Measurements from ENCODE around the gene IGFBP7. TPM values are rescaled to one million over a fixed set of nuclear protein-coding genes. Genes with fewer than 3 reads are reported as not detected.
A peak's percentile ranks its signal among the peaks of the same experiment; 100 is the strongest.

Gene IGFBP7
- total RNA-seq, 1 donor from 2014 or later: not detected

DNA sequence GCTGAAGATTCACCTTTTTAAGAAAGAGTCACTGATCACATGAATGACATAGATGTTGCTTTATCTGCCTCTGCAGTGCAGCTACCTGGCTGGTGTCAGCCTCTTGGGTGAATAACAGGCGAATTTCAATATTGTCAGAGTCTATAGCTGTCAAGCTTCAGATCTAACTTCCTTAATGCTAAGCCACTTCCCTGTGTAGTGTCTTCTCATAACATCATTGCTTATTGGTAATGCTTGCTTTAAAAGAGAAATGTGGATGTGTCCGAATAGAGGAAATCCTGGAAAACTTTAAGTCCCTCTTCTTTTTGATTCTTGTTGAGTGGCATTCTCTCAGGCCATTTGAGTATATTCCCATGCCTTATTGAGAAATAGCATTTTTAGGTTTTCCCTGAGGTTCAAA, 7.3 kb upstream of the IGFBP7 start:
- H3K4me3 Mint-ChIP-seq: no peak overlapping the region
- DNase-seq: no peak
- no peaks in the 10 kb centered on the region for H3K36me3 Mint-ChIP-seq (ENCODE audit: low read depth)
- H3K27me3 Mint-ChIP-seq: peaks cover 32% of the 10 kb centered on the region
- intact Hi-C loops (cut with micrococcal nuclease): no loop called here
- H3K27ac Mint-ChIP-seq: no peak overlapping the region
- no peaks in the 10 kb centered on the region for H3K9me3 Mint-ChIP-seq
- no peaks in the 10 kb centered on the region for H3K4me1 Mint-ChIP-seq

DNA sequence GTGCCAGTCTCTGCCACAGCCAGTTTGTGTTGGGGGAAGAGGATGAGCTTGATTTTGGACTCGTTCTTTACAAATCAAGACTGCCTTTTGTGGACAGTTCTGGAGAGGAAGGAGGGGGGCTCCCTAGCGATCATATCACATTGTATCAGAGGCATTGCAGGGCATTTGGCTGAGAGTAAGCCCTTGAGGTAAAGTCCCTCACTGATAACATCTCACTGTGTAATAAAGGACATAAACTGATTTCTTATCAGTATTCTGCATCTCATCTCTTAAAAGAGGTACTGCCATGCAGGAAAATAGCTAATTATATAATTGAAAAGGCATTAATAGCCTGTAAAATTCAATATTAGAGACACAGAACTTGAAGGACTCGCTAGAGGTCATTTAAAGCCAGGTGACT, 6.1 kb upstream of the IGFBP7 start:
- Mint-ChIP-seq H3K27ac (no peak overlapping the region), H3K9me3 (no peaks in the 10 kb centered on the region), H3K36me3 (ENCODE audit: low read depth) (no peaks in the 10 kb centered on the region), H3K4me3 (no peak overlapping the region), H3K4me1 (peaks cover under 1% of the 10 kb centered on the region), H3K27me3 (peaks cover 44% of the 10 kb centered on the region)
- no peak for DNase-seq
- intact Hi-C loops (cut with micrococcal nuclease): no loop called here

DNA sequence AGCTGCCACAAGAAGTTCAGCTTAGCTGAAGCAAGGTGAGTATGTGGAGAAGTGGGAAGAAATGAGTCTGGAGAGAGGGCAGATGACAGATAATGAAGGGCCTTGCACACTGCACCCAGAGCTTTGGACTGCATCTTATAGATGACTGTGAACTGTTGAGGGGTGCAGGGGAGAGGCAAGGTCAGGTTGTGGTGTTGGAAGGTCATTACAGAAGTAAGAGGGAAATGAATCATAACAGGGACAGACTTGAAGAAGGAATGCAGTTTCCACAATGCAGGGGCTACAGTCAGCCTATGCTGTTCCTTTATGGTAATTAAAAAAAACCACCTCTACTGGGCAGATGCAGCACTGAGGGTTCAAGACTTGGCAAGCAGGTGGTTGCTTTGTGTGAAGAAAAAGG, 4.8 kb upstream of the IGFBP7 start:
- H3K9me3 Mint-ChIP-seq: no peaks in the 10 kb centered on the region
- intact Hi-C loops (cut with micrococcal nuclease): no loop called here
- DNase-seq: no peak
- no peaks in the 10 kb centered on the region for H3K36me3 Mint-ChIP-seq (ENCODE audit: low read depth)
- H3K4me3 Mint-ChIP-seq: no peak overlapping the region
- peaks cover 52% of the 10 kb centered on the region for H3K27me3 Mint-ChIP-seq
- peaks cover 8% of the 10 kb centered on the region for H3K4me1 Mint-ChIP-seq
- H3K27ac Mint-ChIP-seq: no peak overlapping the region

DNA sequence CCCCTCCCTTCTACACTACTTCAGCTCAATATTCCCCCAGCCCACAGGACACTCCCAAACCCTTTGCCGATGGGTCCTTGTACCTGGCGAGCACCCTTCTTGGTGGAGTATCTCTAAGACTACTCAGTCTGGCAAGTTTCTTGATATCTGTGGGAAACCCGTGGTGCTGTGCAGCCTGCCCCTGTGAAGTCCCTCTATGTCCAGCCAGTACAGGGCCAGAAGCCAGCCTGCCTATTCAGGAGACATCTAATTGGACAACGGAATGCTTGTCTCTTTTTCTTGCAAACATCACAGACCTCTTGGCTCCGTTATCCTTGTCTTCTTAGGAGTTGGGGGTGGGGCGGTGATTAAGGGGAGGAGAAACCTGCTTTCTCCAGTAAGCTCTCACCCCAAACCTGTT, 3.7 kb upstream of the IGFBP7 start:
- no peak for DNase-seq
- Mint-ChIP-seq H3K9me3 (no peaks in the 10 kb centered on the region), H3K27ac (no peak overlapping the region), H3K4me3 (no peak overlapping the region), H3K27me3 (peaks cover 59% of the 10 kb centered on the region), H3K36me3 (ENCODE audit: low read depth) (no peaks in the 10 kb centered on the region), H3K4me1 (peaks cover 8% of the 10 kb centered on the region)
- intact Hi-C loops (cut with micrococcal nuclease): no loop called here

DNA sequence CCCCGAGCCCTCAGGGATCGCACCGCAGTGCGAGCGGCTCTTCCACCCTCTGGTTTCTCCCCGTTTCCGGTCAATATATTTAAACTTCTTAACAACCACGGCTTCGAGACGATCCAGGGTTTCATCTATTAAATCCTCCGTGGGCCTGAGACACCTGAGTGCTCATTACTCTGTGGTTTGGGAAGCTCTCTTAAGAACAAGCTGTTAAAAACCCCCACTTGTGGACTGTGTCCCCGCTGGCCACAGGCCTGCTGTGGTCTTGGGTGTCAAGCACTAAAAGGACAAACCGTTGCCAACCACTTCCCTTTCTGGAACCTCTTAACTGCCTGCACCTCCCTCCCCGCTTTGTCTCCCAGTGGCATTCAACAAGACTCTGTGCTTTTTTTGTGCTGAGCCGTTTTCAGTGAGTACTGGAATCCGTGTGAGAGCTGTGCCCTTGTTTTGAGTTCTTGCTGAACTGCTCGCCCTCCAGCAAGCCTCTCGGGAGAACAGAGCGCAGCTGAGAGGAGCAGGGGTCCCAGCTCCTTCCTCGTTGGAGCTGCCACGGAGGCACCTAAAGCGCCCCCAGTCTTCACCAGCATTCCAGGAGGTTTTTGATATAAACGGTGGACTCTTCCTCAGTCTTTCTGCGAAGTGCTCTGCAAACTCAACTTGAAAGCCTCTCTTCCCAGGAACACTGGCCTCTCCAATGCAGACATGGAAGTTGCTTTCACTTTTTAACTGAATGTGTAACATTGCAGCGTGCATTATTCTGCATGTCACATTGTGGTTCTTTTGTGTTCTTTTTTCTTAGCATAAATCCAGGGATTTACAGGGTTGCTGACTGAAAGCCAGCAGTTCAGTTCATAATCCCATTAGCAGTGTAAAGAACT, 691 bp upstream of the IGFBP7 start:
- Mint-ChIP-seq H3K4me3 (peak overlapping the region; percentile 83), H3K9me3 (no peaks in the 10 kb centered on the region), H3K27ac (peak overlapping the region; percentile 28), H3K27me3 (peaks cover 71% of the 10 kb centered on the region), H3K36me3 (ENCODE audit: low read depth) (no peaks in the 10 kb centered on the region), H3K4me1 (peaks cover 8% of the 10 kb centered on the region)
- peak; percentile 62 for DNase-seq
- intact Hi-C loops (cut with micrococcal nuclease): no loop called here

DNA sequence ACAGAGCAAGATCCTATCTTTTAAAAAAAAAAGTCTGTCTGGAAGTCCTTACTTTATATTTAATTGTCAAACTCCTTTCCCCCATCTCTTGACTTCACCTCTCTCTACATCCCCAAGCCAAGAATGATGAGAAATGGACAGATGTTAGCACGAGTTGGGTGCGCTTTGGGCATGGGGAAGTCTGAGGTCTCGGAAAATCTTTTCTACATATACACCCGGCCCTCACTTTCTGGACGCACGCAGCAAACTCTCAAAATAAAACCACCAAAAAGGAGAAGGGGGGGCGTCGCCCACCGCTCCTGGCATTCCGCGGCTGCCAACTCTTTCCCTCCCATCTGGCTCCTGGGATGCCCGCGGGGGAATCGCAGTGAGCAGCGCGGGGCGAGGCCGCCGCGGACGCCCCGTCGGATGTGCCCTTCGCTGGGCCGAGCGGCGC, 756 bp downstream of the IGFBP7 start:
- Mint-ChIP-seq H3K27ac (no peak overlapping the region), H3K4me3 (peak overlapping the region; percentile 33), H3K36me3 (ENCODE audit: low read depth) (no peaks in the 10 kb centered on the region), H3K9me3 (no peaks in the 10 kb centered on the region), H3K4me1 (peaks cover 8% of the 10 kb centered on the region), H3K27me3 (peaks cover 77% of the 10 kb centered on the region)
- no peak for DNase-seq
- intact Hi-C loops (cut with micrococcal nuclease): no loop called here

DNA sequence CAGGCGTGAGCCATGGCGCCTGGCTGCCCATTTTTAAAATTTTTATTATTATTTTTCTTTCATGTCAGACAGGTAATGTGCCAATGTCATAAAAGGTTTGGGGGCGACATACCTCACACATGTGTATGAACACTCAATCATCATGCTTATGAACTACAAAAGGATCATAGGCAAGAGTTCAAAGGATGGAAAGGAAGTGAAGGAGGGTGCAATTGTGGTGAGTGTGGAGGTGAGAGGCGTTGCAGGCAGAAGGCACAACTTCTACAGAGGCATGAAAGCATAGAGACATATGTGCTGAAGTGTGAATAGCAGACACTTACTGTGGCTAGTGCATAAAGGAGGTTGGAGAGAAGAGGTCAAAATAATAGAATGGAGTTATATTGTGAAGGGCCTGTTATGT, 4.0 kb downstream of the IGFBP7 start:
- no peak overlapping the region for H3K4me3 Mint-ChIP-seq
- H3K36me3 Mint-ChIP-seq (ENCODE audit: low read depth): no peaks in the 10 kb centered on the region
- intact Hi-C loops (cut with micrococcal nuclease): no loop called here
- no peak overlapping the region for H3K27ac Mint-ChIP-seq
- peaks cover 57% of the 10 kb centered on the region for H3K27me3 Mint-ChIP-seq
- peaks cover 7% of the 10 kb centered on the region for H3K4me1 Mint-ChIP-seq
- no peak for DNase-seq
- H3K9me3 Mint-ChIP-seq: no peaks in the 10 kb centered on the region

DNA sequence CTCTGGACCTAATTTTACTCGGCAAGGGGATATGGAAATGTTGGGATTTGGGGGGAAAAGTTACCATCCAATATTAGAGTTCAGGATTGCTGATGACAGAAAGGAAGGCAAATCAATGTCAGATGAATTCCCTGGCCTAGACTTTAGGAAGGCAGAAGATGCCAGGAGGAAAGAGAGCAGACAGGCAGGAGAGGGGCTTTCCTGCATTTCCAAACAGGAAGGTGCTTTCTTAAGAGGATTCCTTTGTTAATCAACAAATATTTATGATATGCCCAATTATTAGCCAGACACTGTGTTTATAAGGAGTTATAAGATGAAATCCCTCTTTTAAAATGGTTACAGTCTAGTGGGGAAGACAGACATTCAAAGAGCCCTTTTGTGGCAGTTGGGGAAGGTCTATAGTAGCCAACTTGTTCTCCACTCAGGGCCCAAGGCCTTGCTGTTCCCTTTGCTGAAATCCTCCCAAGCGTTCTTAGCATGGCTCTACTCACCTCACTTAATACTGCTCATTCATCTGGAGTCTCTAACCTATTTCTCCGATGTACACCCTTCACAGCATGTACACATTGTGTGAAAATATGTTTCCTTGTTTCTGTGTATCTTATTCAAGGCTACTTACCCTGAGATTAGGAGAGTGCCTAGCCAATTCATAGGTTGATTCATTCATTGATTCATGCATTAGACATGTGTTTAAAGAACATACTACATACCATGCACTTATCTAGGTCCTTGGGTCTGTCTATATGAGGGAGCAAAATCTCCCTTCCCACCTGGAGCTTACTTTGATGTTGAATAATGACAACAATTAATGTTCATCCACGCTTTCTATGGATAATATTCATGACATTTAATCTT, 5.3 kb downstream of the IGFBP7 start:
- H3K27me3 Mint-ChIP-seq: peaks cover 49% of the 10 kb centered on the region
- H3K27ac Mint-ChIP-seq: no peak overlapping the region
- H3K4me3 Mint-ChIP-seq: no peak overlapping the region
- H3K36me3 Mint-ChIP-seq (ENCODE audit: low read depth): no peaks in the 10 kb centered on the region
- intact Hi-C loops (cut with micrococcal nuclease): no loop called here
- DNase-seq: no peak
- no peaks in the 10 kb centered on the region for H3K9me3 Mint-ChIP-seq
- no peaks in the 10 kb centered on the region for H3K4me1 Mint-ChIP-seq

DNA sequence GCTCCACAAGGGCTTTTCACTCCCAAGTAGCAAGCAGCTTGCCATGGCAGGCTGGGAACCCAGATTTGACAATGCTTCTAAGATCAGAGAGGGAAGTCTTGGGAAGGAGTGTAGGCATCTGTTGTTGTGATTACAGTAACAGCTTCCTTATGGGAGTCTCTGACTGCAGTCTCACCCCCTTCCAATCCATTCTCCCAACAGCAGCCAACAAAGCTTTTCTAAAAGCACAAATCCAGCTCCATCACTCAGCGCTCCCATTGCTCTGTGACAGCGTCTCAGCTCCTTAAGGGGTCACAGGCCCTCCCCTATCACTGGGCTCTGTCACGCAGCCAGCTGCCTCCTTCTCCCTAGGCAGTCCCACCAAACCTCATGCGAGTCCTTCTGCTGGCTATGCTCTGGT, 7.1 kb downstream of the IGFBP7 start:
- no peak overlapping the region for H3K27ac Mint-ChIP-seq
- H3K27me3 Mint-ChIP-seq: peaks cover 35% of the 10 kb centered on the region
- no peaks in the 10 kb centered on the region for H3K4me1 Mint-ChIP-seq
- intact Hi-C loops (cut with micrococcal nuclease): no loop called here
- H3K4me3 Mint-ChIP-seq: no peak overlapping the region
- DNase-seq: no peak
- no peaks in the 10 kb centered on the region for H3K9me3 Mint-ChIP-seq
- no peaks in the 10 kb centered on the region for H3K36me3 Mint-ChIP-seq (ENCODE audit: low read depth)

DNA sequence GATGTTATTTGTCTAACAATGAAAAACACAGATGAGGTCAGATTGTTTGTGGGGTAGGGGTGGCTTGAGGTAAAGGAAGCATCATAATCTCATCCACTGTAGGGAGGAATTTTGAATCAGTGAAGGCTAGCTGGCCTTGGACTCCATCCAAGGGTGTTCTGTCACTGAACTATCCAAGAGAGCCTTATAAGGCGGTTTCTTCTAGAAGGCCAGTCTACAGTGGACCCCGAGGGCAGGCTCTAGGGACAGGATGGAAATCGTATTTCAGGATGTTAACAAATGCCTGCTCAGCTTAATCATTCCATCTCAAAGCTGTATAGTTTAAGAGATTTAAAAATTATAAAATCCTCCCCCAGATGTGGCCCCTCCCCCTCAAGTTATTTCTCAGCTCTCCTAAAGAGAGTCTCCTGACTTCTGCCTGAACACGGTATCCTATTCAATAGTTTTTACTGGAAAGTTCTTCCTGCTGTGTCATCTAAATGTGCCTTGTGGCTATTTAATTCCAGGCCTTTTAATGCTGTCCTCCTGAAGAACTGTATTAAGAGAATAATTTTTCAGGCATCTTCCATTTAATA, 8.0 kb downstream of the IGFBP7 start:
- H3K27ac Mint-ChIP-seq: no peak overlapping the region
- no peaks in the 10 kb centered on the region for H3K9me3 Mint-ChIP-seq
- H3K27me3 Mint-ChIP-seq: peaks cover 27% of the 10 kb centered on the region
- H3K4me3 Mint-ChIP-seq: no peak overlapping the region
- DNase-seq: no peak
- H3K4me1 Mint-ChIP-seq: no peaks in the 10 kb centered on the region
- no peaks in the 10 kb centered on the region for H3K36me3 Mint-ChIP-seq (ENCODE audit: low read depth)
- intact Hi-C loops (cut with micrococcal nuclease): no loop called here

DNA sequence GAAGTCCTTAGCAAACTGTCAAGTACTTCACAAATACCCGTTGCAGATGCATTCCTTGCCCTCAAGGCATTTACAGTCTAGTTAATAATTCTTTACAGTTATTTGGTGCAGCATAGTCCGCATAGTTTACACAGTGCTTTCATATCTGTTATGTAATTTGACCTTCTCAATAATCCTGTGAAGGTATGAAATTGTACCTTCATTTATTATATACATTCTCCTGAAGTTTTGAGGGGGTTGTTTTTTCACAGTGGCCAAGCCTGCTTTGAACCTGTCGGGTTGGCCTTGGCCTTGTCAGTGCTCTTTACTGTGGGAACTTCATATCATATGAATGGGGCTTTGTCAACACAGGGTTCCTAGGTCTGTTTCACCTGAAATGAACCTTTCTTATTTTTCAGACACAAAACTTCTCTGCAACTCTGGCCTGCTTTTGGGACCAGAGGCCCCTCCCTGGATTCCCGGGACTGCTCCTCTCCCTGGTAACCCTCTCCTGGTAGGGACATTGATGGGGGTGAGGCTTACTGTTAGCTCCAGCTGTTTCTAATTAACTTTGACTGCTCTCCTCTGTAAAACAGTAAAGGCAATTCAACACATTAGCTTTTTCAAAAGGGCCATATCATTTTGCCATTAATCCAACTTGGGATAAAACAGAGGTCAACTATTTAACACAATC, 9.1 kb downstream of the IGFBP7 start:
- Mint-ChIP-seq H3K27ac (no peak overlapping the region), H3K36me3 (ENCODE audit: low read depth) (no peaks in the 10 kb centered on the region), H3K4me1 (no peaks in the 10 kb centered on the region), H3K4me3 (no peak overlapping the region), H3K9me3 (no peaks in the 10 kb centered on the region), H3K27me3 (peaks cover 18% of the 10 kb centered on the region)
- intact Hi-C loops (cut with micrococcal nuclease): no loop called here
- DNase-seq: no peak

DNA sequence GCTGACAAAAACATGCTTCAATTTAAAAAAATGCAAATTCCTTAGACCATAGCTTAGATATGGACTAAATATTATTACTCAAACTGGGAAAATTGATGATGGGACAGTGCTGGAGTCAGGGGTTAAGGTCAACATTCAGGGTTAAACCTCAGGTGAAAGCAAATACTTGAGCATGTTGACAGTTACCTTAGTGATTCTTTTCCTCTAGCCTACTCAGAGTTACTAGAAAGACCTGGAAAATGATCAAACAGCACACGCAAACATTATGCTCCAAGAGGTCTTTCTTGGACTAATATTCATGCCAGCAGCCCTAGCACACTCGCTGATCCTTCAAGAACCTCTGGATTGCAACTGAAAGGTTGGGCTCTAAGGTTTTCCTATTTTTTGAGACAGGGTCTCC, 10.8 kb downstream of the IGFBP7 start:
- intact Hi-C loops (cut with micrococcal nuclease): no loop called here
- no peak for DNase-seq
- Mint-ChIP-seq H3K27me3 (peaks cover 10% of the 10 kb centered on the region), H3K4me3 (no peak overlapping the region), H3K4me1 (no peaks in the 10 kb centered on the region), H3K36me3 (ENCODE audit: low read depth) (no peaks in the 10 kb centered on the region), H3K9me3 (no peaks in the 10 kb centered on the region), H3K27ac (no peak overlapping the region)

DNA sequence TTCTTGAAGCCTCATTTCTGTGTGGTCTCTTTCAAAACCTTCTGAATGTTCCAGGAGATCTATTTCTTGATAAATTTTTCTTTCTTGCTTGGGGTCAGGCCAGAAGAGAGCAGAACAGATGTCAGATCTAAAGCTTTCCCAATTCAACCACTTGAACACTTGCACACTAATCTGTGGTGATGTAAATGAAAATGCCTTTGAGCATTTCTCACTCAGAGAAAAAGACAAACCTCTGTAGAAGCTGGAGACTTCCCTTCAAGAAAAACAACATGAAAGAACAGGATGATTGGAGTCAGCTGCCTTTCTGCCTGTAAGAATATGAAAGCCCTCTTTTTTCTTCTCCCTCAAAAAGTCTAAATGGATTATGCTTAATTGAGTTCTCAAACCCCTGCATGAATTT, 11.2 kb downstream of the IGFBP7 start:
- H3K36me3 Mint-ChIP-seq (ENCODE audit: low read depth): no peaks in the 10 kb centered on the region
- no peaks in the 10 kb centered on the region for H3K9me3 Mint-ChIP-seq
- intact Hi-C loops (cut with micrococcal nuclease): no loop called here
- H3K4me1 Mint-ChIP-seq: no peaks in the 10 kb centered on the region
- no peak overlapping the region for H3K27ac Mint-ChIP-seq
- H3K4me3 Mint-ChIP-seq: no peak overlapping the region
- H3K27me3 Mint-ChIP-seq: peaks cover 7% of the 10 kb centered on the region
- DNase-seq: no peak
